HEK293T (cell line): Measurements from ENCODE around the gene KDM2A.

Experiments
- HDGF ChIP-seq: fragments of 450-650 bp; IDR thresholded peaks from 2 replicates; pipeline ENCODE4 v1.6.1; 2017; ENCODE audit warnings: antibody characterized with exemption, borderline replicate concordance
- SUZ12 ChIP-seq: fragments of 450-650 bp; IDR thresholded peaks from 2 replicates; pipeline ENCODE4 v1.6.1; 2016; ENCODE audit warnings: mild to moderate bottlenecking

GRCh38 chr11:67136156-67136555 is 17.1 kb downstream of the KDM2A start:
- TF ChIP-seq HDGF (no peak), SUZ12 (no peak)
